Measurements from ENCODE around the gene CSNK2A1.
A peak's percentile ranks its signal among the peaks of the same experiment; 100 is the strongest.

The CSNK2A1 gene

DNA sequence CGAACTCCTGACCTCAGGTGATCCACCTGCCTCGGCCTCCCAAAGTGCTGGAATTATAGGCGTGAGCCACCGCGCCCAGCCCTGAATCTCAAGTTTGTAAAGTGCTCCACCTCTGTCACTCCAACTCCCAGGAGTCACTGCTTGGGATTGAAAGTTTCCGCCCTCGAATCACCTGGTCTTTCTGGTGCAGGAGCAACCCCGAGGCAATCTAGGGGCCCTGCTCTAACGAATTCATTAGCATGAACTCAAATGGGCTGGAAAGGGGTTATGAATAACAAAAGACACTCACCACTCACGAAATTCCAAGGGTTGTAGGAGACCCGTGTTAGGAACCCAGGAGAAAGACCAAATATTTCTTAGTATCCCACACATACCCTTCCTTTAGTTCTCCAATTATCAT lies 109.4 kb downstream of the CSNK2A1 start:
- H3K4me3 ChIP-seq (ENCODE audit: low read depth, low read length): no peak overlapping the region; the same call in 1 of the 2 replicates
- peak overlapping the region; percentile 61 for H3K27ac ChIP-seq (ENCODE audit: low read depth, low read length)
- H3K27me3 ChIP-seq (ENCODE audit: control insufficient read depth, insufficient read depth, low read length): peaks cover 18% of the 10 kb centered on the region
- no peaks in the 10 kb centered on the region for H3K9me3 ChIP-seq (ENCODE audit: control insufficient read depth, insufficient read depth, low read length)
- H3K36me3 ChIP-seq (ENCODE audit: control insufficient read depth, insufficient read depth, low read length): peaks cover 59% of the 10 kb centered on the region
- H3K9ac ChIP-seq (ENCODE audit: low read depth, low read length): no peak overlapping the region; the same call in 1 of the 2 replicates
- peaks cover 12% of the 10 kb centered on the region for H3K4me1 ChIP-seq (ENCODE audit: control insufficient read depth, insufficient read depth, low read length)

GRCh38 chr20:433300-433975 lies 110.2 kb downstream of the CSNK2A1 start:
- H3K9ac ChIP-seq (ENCODE audit: low read depth, low read length): no peak overlapping the region
- H3K36me3 ChIP-seq (ENCODE audit: control insufficient read depth, insufficient read depth, low read length): peaks cover 53% of the 10 kb centered on the region
- H3K9me3 ChIP-seq (ENCODE audit: control insufficient read depth, insufficient read depth, low read length): no peaks in the 10 kb centered on the region
- H3K27ac ChIP-seq (ENCODE audit: low read depth, low read length): no peak overlapping the region
- peaks cover 12% of the 10 kb centered on the region for H3K4me1 ChIP-seq (ENCODE audit: control insufficient read depth, insufficient read depth, low read length)
- no peak overlapping the region for H3K4me3 ChIP-seq (ENCODE audit: low read depth, low read length)
- H3K27me3 ChIP-seq (ENCODE audit: control insufficient read depth, insufficient read depth, low read length): peaks cover 18% of the 10 kb centered on the region

GRCh38 chr20:432677-433299 lies 110.8 kb downstream of the CSNK2A1 start:
- no peak overlapping the region for H3K27ac ChIP-seq (ENCODE audit: low read depth, low read length)
- H3K4me3 ChIP-seq (ENCODE audit: low read depth, low read length): no peak overlapping the region
- peaks cover 18% of the 10 kb centered on the region for H3K27me3 ChIP-seq (ENCODE audit: control insufficient read depth, insufficient read depth, low read length)
- no peaks in the 10 kb centered on the region for H3K9me3 ChIP-seq (ENCODE audit: control insufficient read depth, insufficient read depth, low read length)
- H3K9ac ChIP-seq (ENCODE audit: low read depth, low read length): no peak overlapping the region
- H3K36me3 ChIP-seq (ENCODE audit: control insufficient read depth, insufficient read depth, low read length): peaks cover 54% of the 10 kb centered on the region
- H3K4me1 ChIP-seq (ENCODE audit: control insufficient read depth, insufficient read depth, low read length): peaks cover 12% of the 10 kb centered on the region

DNA sequence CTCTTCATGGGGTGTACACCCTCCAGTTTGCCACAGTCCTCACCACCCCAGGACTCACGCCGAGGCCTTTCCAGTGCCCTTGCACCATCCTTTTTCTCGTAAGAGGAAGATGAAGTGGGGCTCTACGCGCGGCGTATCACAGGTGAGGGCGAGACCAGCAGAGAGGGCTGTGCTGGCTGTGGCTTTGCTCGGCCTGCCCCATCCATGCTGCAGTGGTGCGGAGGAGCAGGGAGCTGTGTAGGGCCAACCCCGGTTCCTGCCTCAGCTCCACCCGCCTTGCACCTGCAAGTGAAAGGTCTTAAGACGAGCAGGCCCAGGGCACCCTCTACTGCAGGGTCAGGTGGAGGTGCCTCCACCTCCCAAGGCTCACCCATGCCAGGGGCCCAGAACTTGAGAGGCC lies 111.4 kb downstream of the CSNK2A1 start:
- peaks cover 18% of the 10 kb centered on the region for H3K27me3 ChIP-seq (ENCODE audit: control insufficient read depth, insufficient read depth, low read length)
- H3K36me3 ChIP-seq (ENCODE audit: control insufficient read depth, insufficient read depth, low read length): peaks cover 54% of the 10 kb centered on the region

DNA sequence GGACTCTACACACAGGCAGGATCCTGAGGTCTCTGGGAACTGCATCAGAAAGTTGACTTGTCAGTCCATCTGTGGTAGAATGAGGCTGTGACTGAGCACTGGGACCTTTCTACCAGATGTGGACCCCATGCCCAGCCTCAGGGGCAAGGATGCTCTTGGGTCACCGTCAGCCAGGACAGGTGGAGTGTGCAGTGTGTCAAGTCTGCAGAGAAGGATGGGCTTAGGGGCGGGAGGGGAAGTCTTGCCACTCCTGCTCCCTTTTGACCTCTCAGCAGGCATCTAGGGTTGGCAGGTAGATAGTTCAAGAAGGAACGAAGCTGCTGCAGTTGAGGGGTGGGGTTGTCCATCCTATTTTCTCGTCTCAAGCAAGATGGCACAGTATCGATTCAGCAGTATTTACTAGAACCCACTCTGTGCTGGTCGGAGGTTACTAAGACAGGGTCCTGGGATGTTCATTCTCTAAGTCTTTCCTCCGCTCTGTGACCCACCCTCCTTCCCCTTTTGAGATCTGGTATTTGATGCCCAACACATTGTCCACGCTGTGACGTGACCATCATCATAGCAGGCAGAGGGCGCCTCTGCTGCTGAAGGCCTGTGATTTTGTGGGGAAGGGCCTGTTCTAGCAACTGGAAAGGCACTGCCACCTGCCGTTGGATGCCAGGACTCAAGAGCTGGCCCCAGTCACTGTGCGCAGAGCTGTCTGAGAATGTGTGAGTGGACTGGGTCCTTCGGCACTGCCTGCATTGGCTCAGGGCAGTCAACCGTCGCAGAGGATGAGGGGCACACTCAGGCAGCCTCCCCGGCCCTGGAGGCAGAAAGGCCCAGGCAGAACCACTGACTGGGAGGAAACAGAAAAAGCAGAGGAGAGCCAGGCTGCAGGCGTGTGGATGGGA lies 112.3 kb downstream of the CSNK2A1 start:
- H3K9ac ChIP-seq (ENCODE audit: low read depth, low read length): no peak overlapping the region
- no peaks in the 10 kb centered on the region for H3K9me3 ChIP-seq (ENCODE audit: control insufficient read depth, insufficient read depth, low read length)
- H3K27me3 ChIP-seq (ENCODE audit: control insufficient read depth, insufficient read depth, low read length): peaks cover 17% of the 10 kb centered on the region
- peaks cover 12% of the 10 kb centered on the region for H3K4me1 ChIP-seq (ENCODE audit: control insufficient read depth, insufficient read depth, low read length)
- H3K36me3 ChIP-seq (ENCODE audit: control insufficient read depth, insufficient read depth, low read length): peaks cover 51% of the 10 kb centered on the region
- no peak overlapping the region for H3K27ac ChIP-seq (ENCODE audit: low read depth, low read length)
- H3K4me3 ChIP-seq (ENCODE audit: low read depth, low read length): no peak overlapping the region

More for the DNA sequence above, 111.4 kb downstream of the CSNK2A1 start:
- H3K27ac ChIP-seq (ENCODE audit: low read depth, low read length): no peak overlapping the region
- H3K9me3 ChIP-seq (ENCODE audit: control insufficient read depth, insufficient read depth, low read length): no peaks in the 10 kb centered on the region
- H3K9ac ChIP-seq (ENCODE audit: low read depth, low read length): no peak overlapping the region
- peaks cover 12% of the 10 kb centered on the region for H3K4me1 ChIP-seq (ENCODE audit: control insufficient read depth, insufficient read depth, low read length)
- H3K4me3 ChIP-seq (ENCODE audit: low read depth, low read length): no peak overlapping the region

DNA sequence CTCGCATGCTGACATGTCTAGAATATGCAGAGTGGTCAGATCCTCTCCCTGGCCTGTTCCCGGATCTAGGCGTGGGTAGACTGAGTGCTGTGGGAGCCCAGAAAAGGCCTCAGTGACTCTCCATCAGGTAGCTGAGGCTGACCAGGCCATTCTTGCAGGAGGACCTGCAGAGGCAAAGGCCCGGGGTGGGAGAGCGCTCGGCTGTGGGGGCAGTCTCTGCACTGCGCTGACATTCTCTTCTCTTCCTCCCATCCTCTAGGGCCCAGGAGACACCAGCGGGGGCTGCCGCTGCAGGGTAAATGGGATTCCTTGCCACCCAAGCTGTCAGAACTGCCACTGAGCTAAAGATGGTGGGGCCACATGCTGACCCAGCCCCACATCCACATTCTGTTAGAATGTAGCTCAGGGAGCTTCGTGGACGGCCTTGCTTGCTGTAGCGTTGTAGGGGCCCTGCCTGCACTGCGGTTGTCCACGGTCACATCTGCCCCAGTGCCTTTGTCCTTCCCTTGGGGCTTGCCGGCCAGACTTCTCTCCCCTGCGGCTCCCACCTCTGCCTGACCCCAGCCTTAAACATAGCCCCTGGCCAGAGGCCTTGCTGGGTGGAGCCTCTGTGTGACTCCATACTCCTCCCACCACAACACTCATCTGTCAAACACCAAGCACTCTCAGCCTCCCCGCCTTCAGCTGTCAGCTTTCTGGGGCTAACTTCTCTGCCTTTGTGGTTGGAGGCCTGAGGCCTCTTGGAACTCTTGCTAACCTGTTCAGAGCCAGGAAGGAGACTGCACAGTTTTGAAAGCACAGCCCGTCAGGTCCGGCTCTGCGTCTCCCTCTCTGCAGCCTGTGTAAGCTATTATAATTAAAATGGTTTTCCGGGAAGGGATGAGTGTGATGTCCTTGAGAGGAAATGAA lies 113.2 kb downstream of the CSNK2A1 start:
- no peak overlapping the region for H3K27ac ChIP-seq (ENCODE audit: low read depth, low read length)
- peaks cover 12% of the 10 kb centered on the region for H3K4me1 ChIP-seq (ENCODE audit: control insufficient read depth, insufficient read depth, low read length)
- H3K27me3 ChIP-seq (ENCODE audit: control insufficient read depth, insufficient read depth, low read length): peaks cover 8% of the 10 kb centered on the region
- H3K9ac ChIP-seq (ENCODE audit: low read depth, low read length): no peak overlapping the region
- no peaks in the 10 kb centered on the region for H3K9me3 ChIP-seq (ENCODE audit: control insufficient read depth, insufficient read depth, low read length)
- H3K4me3 ChIP-seq (ENCODE audit: low read depth, low read length): no peak overlapping the region
- H3K36me3 ChIP-seq (ENCODE audit: control insufficient read depth, insufficient read depth, low read length): peaks cover 42% of the 10 kb centered on the region

GRCh38 chr20:428658-429200 lies 114.9 kb downstream of the CSNK2A1 start:
- Histone ChIP-seq H3K9me3 (ENCODE audit: control insufficient read depth, insufficient read depth, low read length) (no peaks in the 10 kb centered on the region), H3K4me3 (ENCODE audit: low read depth, low read length) (no peak overlapping the region), H3K36me3 (ENCODE audit: control insufficient read depth, insufficient read depth, low read length) (peaks cover 48% of the 10 kb centered on the region), H3K27ac (ENCODE audit: low read depth, low read length) (no peak overlapping the region), H3K27me3 (ENCODE audit: control insufficient read depth, insufficient read depth, low read length) (no peaks in the 10 kb centered on the region), H3K4me1 (ENCODE audit: control insufficient read depth, insufficient read depth, low read length) (peaks cover 2% of the 10 kb centered on the region; the same call in 1 of the 2 replicates), H3K9ac (ENCODE audit: low read depth, low read length) (no peak overlapping the region)

DNA sequence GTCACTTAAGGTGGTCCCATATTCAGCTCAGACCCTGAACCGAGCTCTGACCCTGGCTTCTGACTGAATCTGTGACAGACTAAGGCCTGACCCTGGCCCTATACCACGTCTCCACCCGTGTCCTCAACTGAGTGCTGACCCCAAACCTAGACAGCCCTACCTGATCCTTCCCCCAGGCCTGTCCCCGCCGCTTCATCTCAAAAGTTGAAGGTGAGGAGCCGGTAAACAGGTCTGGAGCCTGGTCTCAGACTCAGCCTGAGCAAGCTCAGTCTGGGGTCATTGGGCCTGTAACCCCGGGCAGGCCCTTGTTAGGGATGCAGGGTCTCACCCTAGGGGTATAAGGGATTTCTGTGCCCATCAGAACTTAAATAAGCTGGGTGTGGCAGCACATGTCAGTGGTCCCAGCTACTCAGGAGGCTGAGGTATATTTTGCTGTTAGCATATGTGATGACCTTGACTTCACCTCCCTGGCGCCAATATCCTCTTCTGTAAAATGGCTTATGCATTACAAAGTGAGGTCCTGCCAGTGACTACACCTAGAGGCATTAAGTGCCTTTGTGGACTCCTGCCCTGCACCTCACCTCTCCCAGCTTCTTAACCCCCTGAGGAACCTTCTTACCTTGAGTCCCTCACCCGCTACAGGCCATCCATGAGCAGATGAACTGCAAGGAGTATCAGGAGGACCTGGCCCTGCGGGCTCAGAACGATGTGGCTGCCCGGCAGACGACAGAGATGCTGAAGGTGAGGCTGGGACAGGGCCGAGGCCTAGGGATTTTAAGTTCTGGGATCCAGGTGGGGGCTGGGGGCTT lies 115.5 kb downstream of the CSNK2A1 start:
- H3K36me3 ChIP-seq (ENCODE audit: control insufficient read depth, insufficient read depth, low read length): peaks cover 54% of the 10 kb centered on the region
- H3K27me3 ChIP-seq (ENCODE audit: control insufficient read depth, insufficient read depth, low read length): no peaks in the 10 kb centered on the region
- no peaks in the 10 kb centered on the region for H3K4me1 ChIP-seq (ENCODE audit: control insufficient read depth, insufficient read depth, low read length)
- no peak overlapping the region for H3K27ac ChIP-seq (ENCODE audit: low read depth, low read length)
- H3K9me3 ChIP-seq (ENCODE audit: control insufficient read depth, insufficient read depth, low read length): no peaks in the 10 kb centered on the region
- H3K4me3 ChIP-seq (ENCODE audit: low read depth, low read length): no peak overlapping the region
- no peak overlapping the region for H3K9ac ChIP-seq (ENCODE audit: low read depth, low read length)

- Histone ChIP-seq H3K36me3 (ENCODE audit: control insufficient read depth, insufficient read depth, low read length) (peaks cover 59% of the 10 kb centered on the region), H3K9me3 (ENCODE audit: control insufficient read depth, insufficient read depth, low read length) (no peaks in the 10 kb centered on the region), H3K27me3 (ENCODE audit: control insufficient read depth, insufficient read depth, low read length) (no peaks in the 10 kb centered on the region), H3K9ac (ENCODE audit: low read depth, low read length) (no peak overlapping the region), H3K4me3 (ENCODE audit: low read depth, low read length) (no peak overlapping the region), H3K4me1 (ENCODE audit: control insufficient read depth, insufficient read depth, low read length) (no peaks in the 10 kb centered on the region), H3K27ac (ENCODE audit: low read depth, low read length) (no peak overlapping the region)
Observed at GRCh38 chr20:427401-427800, 116.2 kb downstream of the CSNK2A1 start.

Measured in HUES48 (cell line).